ENCODE results near the gene TMEM132C.

Gene TMEM132C

GRCh38 chr12:128644664-128645296 is 377.8 kb downstream of the TMEM132C start:
- Histone ChIP-seq H3K79me2 (ENCODE audit: control insufficient read depth, low read length) (no peaks in the 10 kb centered on the region), H3K27ac (ENCODE audit: low read depth, low read length) (no peak overlapping the region), H3K4me2 (ENCODE audit: low read length) (no peak overlapping the region), H3K27me3 (ENCODE audit: control insufficient read depth, low read length) (no peaks in the 10 kb centered on the region; the same call in 1 of the 2 replicates), H3K36me3 (ENCODE audit: control insufficient read depth, low read length) (no peaks in the 10 kb centered on the region), H3K9me3 (ENCODE audit: control insufficient read depth, insufficient read depth, low read length) (no peaks in the 10 kb centered on the region), H3K9me2 (replicated peaks; ENCODE audit: control insufficient read depth, low read length) (no peaks in the 10 kb centered on the region), H3K4me3 (ENCODE audit: low read length) (no peak overlapping the region), H3K4me1 (ENCODE audit: control insufficient read depth, low read length) (no peaks in the 10 kb centered on the region), H3F3A (ENCODE audit: control insufficient read depth, insufficient read depth) (no peaks in the 10 kb centered on the region), H4K20me1 (ENCODE audit: control insufficient read depth, insufficient read depth, low read depth, low read length) (no peaks in the 10 kb centered on the region)
- TF ChIP-seq EZH2phosphoT487 (IDR thresholded peaks at IDR 0.05; ENCODE audit: borderline replicate concordance, low read length) (no peak), CTCF (IDR thresholded peaks at IDR 0.05; ENCODE audit: low read depth, low read length, poor library complexity, severe bottlenecking) (peak; percentile 93)

DNA sequence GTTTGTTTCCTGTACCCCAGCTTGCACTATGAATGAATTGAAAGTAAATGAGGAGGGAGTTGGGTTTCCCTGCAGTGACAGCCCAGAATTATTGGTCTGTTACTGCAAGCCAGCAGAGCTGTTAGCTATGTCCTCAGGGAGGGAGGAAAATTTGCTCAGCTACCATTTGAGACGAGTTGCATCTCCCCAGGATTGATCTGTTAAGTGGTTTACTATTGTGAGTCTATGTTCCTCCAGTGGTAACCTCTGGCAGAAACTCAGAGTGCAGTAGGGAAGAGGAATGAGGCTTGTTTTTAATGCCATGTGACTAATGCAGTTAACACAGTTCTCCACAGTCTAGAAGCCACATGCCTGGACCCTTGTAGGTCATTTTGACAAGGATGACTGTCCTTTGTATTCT is 382.9 kb downstream of the TMEM132C start:
- no peak overlapping the region for H3K4me2 ChIP-seq (ENCODE audit: low read length)
- H3K9me3 ChIP-seq (ENCODE audit: control insufficient read depth, insufficient read depth, low read length) = no peaks in the 10 kb centered on the region
- no peaks in the 10 kb centered on the region for H4K20me1 ChIP-seq (ENCODE audit: control insufficient read depth, insufficient read depth, low read depth, low read length)
- H3K27ac ChIP-seq (ENCODE audit: low read depth, low read length) = no peak overlapping the region
- TF ChIP-seq CTCF (IDR thresholded peaks at IDR 0.05; ENCODE audit: low read depth, low read length, poor library complexity, severe bottlenecking) = no peak
- TF ChIP-seq EZH2phosphoT487 (IDR thresholded peaks at IDR 0.05; ENCODE audit: borderline replicate concordance, low read length) = no peak
- no peak overlapping the region for H3K4me3 ChIP-seq (ENCODE audit: low read length)
- H3K27me3 ChIP-seq (ENCODE audit: control insufficient read depth, low read length) = no peaks in the 10 kb centered on the region
- H3F3A ChIP-seq (ENCODE audit: control insufficient read depth, insufficient read depth) = no peaks in the 10 kb centered on the region
- H3K79me2 ChIP-seq (ENCODE audit: control insufficient read depth, low read length) = no peaks in the 10 kb centered on the region
- no peaks in the 10 kb centered on the region for H3K9me2 ChIP-seq (replicated peaks; ENCODE audit: control insufficient read depth, low read length)
- no peaks in the 10 kb centered on the region for H3K4me1 ChIP-seq (ENCODE audit: control insufficient read depth, low read length)
- no peaks in the 10 kb centered on the region for H3K36me3 ChIP-seq (ENCODE audit: control insufficient read depth, low read length)

DNA sequence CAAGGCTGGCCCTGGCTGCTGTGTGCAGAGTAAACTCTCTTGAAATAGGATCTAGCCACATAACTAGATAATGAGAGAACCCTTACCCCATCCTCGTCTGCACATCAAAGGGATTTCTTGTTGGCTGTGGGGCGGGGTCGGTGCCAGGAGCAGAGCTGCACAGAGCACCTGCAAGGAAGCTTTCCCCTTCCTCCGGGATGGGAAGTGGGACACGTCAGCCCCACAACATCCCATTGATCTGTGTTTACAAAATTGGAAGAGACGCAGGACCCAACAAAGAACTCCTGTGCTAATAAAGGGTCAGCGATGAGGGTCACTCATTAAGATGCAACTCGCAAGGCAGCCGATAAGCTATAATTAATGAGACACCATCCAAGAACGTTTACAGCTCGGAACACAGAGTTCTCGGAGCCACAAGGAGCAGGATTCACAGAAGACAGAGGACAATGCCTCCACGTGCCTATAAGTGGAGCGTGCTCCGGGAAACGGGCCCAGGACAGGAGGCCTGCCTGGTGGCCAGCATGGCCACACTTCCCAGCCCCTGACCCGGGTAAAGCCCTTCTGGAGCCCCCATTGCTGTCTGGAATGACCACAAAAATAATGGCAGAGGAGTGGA is 385.3 kb downstream of the TMEM132C start:
- no peak for TF ChIP-seq CTCF (IDR thresholded peaks at IDR 0.05; ENCODE audit: low read depth, low read length, poor library complexity, severe bottlenecking)
- no peak for TF ChIP-seq EZH2phosphoT487 (IDR thresholded peaks at IDR 0.05; ENCODE audit: borderline replicate concordance, low read length)
- no peaks in the 10 kb centered on the region; the same call in 1 of the 2 replicates for H3K9me3 ChIP-seq (ENCODE audit: control insufficient read depth, insufficient read depth, low read length)

More for the DNA sequence above, 385.3 kb downstream of the TMEM132C start:
- H3K4me3 ChIP-seq (ENCODE audit: low read length) = no peak overlapping the region
- H4K20me1 ChIP-seq (ENCODE audit: control insufficient read depth, insufficient read depth, low read depth, low read length) = no peaks in the 10 kb centered on the region
- H3K9me2 ChIP-seq (replicated peaks; ENCODE audit: control insufficient read depth, low read length) = no peaks in the 10 kb centered on the region
- H3K79me2 ChIP-seq (ENCODE audit: control insufficient read depth, low read length) = no peaks in the 10 kb centered on the region
- no peak overlapping the region for H3K27ac ChIP-seq (ENCODE audit: low read depth, low read length)
- H3F3A ChIP-seq (ENCODE audit: control insufficient read depth, insufficient read depth) = no peaks in the 10 kb centered on the region
- H3K4me1 ChIP-seq (ENCODE audit: control insufficient read depth, low read length) = peaks cover 6% of the 10 kb centered on the region
- no peaks in the 10 kb centered on the region for H3K27me3 ChIP-seq (ENCODE audit: control insufficient read depth, low read length)
- H3K4me2 ChIP-seq (ENCODE audit: low read length) = no peak overlapping the region
- H3K36me3 ChIP-seq (ENCODE audit: control insufficient read depth, low read length) = no peaks in the 10 kb centered on the region

Measured in DOHH2 (cell line).